Right atrium auricular region (tissue), 2 donors: Measurements from ENCODE around the gene TF. TPM values are rescaled to one million over a fixed set of nuclear protein-coding genes. Genes with fewer than 3 reads are reported as not detected.

Experiments
- DNase-seq: peaks from one replicate; pipeline ENCODE4 v3.0.0-alpha.2; 2019; ENCODE audit warnings: low spot score
- H3K27ac ChIP-seq, 2 donors: fragments of 200-600 bp; sonication (generic); 1 replicate in 1 of 2; 2 replicates in 1 of 2; pipeline ENCODE4 v1.5.1; 2016 to 2019
- H3K27me3 ChIP-seq, 2 donors: fragments of 200-600 bp; sonication (generic); one replicate each; pipeline versions ENCODE4 v1.5.1 to v1.6.0; 2017 to 2019
- H3K36me3 ChIP-seq: fragments of 200-600 bp; sonication (generic); one replicate; pipeline ENCODE4 v1.5.1; 2016
- H3K4me1 ChIP-seq, 2 donors: fragments of 200-600 bp; sonication (generic); one replicate each; pipeline versions ENCODE4 v1.5.1 to v1.6.0; 2017 to 2019
- H3K4me3 ChIP-seq, 2 donors: fragments of 200-600 bp; sonication (generic); 1 replicate in 1 of 2; 2 replicates in 1 of 2; pipeline ENCODE4 v1.5.1; 2017 to 2019; ENCODE audit warnings: mild to moderate bottlenecking in 1 of 2, moderate library complexity in 1 of 2
- H3K9me3 ChIP-seq, 2 donors: fragments of 200-600 bp; sonication (generic); one replicate each; pipeline ENCODE4 v1.5.1; 2019
- CTCF ChIP-seq, 2 donors: fragments of 200-600 bp; sonication (generic); IDR thresholded peaks; one replicate each; pipeline ENCODE4 v1.5.1; 2019; ENCODE audit warnings: antibody characterized with exemption in 2 of 2
- total RNA-seq, 2 donors: library from RNA; depleted of rRNA; stranded (reverse); fragments of >200 nt; gene quantifications; one replicate each; pipeline ENCODE4 v1.1.0, GENCODE V29; 2016

The TF gene
- total RNA-seq, 2 donors from 2014 or later = 4.1 TPM; not detected in 1

GRCh38 chr3:133805384-133805701 is 59.1 kb downstream of the TF start:
- no peaks in the 10 kb centered on the region for H3K9me3 ChIP-seq
- peak overlapping the region in 1 of 2 donors; percentile 76 for H3K27ac ChIP-seq
- DNase-seq = no peak
- peaks cover 0 to 14% of the 10 kb centered on the region in 2 donors for H3K4me1 ChIP-seq
- no peak for TF ChIP-seq CTCF (IDR thresholded peaks at IDR 0.05)
- H3K27me3 ChIP-seq = no peaks in the 10 kb centered on the region
- peaks cover 7% of the 10 kb centered on the region for H3K36me3 ChIP-seq
- peak overlapping the region; percentile 87 to 90 for H3K4me3 ChIP-seq

DNA sequence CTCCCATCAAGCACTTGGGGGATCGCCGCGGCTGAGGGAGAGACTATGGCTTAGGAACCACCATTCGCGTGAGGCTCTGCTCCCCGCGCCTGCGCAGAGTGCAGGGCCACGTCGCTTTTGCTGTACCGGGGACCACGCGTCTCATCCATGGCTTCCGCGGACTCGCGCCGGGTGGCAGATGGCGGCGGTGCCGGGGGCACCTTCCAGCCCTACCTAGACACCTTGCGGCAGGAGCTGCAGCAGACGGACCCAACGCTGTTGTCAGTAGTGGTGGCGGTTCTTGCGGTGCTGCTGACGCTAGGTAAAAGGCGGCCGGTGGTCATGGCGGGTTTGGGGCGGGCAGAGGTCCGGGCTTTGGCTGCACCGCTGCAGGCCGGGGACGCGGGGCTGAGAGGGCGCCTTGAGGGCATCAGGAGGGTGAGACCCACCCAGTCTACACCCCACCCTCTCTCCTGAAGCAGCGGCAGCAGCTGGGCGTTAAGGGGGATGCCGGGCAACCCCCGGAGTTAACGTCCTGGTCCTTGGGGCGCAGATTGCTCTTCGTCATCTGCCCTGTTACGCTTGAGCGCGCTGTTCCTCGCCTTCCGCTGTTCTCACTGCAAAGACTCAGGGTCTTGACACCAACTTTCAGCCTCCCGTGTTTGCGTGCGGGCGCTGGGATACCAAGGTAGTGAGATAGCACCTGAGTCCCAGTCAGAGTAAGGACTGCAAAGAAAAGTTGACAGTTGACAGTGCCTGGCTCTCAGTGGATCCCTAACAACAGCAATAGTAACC is 59.7 kb downstream of the TF start, which contains the start of gene SRPRB:
TSS of gene SRPRB (plus strand) at position 114 of the 774 bp plus-strand sequence. CDS start at position 148, 34 bp downstream.
- Histone ChIP-seq H3K4me1 (peaks cover 0 to 14% of the 10 kb centered on the region in 2 donors), H3K9me3 (no peaks in the 10 kb centered on the region), H3K4me3 (peak within 1 kb of the TSS; percentile 87 to 90), H3K27ac (peak within 1 kb of the TSS; percentile 73 to 76), H3K27me3 (no peaks in the 10 kb centered on the region), H3K36me3 (peaks cover 7% of the 10 kb centered on the region)
- TF ChIP-seq CTCF (IDR thresholded peaks at IDR 0.05) = no peak
- peak; percentile 92 for DNase-seq

DNA sequence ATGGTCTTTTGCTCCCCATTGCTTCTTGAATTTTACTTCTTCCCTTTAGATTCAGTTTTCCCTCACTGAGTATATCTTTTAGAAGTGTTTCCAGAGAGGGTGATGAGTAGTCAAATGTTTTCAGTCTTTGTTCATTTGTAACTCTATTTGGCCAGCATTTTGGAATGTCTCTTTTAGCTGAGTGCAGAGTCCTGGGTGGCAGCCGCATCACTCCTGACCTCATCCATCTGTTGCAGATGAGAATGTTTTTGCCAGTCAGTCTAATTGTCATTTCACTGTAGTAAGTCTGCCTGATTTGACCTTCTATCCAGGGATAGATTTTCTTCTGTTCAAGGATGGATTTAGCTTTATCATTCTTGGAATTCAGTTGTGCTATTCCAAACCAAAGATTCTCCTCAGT is 66.7 kb downstream of the TF start:
- H3K4me3 ChIP-seq = no peak overlapping the region
- DNase-seq = no peak
- no peaks in the 10 kb centered on the region for H3K9me3 ChIP-seq
- no peaks in the 10 kb centered on the region for H3K27me3 ChIP-seq
- TF ChIP-seq CTCF (IDR thresholded peaks at IDR 0.05) = no peak
- no peaks in the 10 kb centered on the region for H3K4me1 ChIP-seq
- H3K27ac ChIP-seq = no peak overlapping the region
- H3K36me3 ChIP-seq = peaks cover 38% of the 10 kb centered on the region

DNA sequence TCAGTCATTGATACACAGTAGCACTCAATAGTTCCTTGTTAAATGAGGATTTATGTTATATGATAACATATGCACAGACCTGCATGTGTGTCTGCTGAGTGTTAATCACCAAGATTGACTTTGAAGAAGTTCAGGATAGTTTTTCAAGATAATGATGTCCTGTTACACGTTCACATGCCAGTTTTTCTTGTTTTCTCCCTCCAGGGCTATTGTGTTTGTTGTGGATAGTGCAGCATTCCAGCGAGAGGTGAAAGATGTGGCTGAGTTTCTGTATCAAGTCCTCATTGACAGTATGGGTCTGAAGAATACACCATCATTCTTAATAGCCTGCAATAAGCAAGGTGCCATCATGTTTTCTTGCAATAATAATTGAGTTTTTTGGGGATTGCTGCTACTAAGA is 69.2 kb downstream of the TF start:
- no peaks in the 10 kb centered on the region for H3K9me3 ChIP-seq
- no peak for DNase-seq
- no peak overlapping the region for H3K27ac ChIP-seq
- H3K27me3 ChIP-seq = no peaks in the 10 kb centered on the region
- H3K36me3 ChIP-seq = peaks cover 46% of the 10 kb centered on the region
- no peak overlapping the region for H3K4me3 ChIP-seq
- TF ChIP-seq CTCF (IDR thresholded peaks at IDR 0.05) = no peak
- H3K4me1 ChIP-seq = no peaks in the 10 kb centered on the region

DNA sequence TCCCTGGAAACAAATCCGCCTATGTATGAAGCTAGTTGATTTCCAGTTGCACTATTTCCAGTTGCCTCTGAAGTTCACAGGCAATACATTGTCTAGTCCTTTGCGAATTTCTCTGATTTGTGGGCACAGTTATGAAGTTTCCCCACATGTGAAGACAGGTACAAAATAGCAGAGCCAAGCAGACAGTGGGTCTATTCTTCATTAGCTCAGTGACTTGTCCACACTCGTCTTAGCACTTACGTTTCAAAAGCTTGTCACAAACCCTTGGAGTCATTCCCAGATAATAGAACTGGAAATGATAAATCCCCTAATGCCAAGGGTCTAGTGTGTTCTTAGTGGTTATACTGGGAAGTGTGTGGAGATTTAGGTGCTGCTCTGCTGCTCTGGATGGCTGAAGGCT is 73.9 kb downstream of the TF start:
- Histone ChIP-seq H3K4me3 (no peak overlapping the region), H3K36me3 (peaks cover 48% of the 10 kb centered on the region), H3K9me3 (no peaks in the 10 kb centered on the region), H3K4me1 (no peaks in the 10 kb centered on the region), H3K27ac (no peak overlapping the region), H3K27me3 (no peaks in the 10 kb centered on the region)
- DNase-seq = no peak
- no peak for TF ChIP-seq CTCF (IDR thresholded peaks at IDR 0.05)
